Endothelial cell (in vitro differentiated cells): Measurements from ENCODE around the gene FRK. TPM values are rescaled to one million over a fixed set of nuclear protein-coding genes. Genes with fewer than 3 reads are reported as not detected.
"Not testable (repeated sequence)": the region's sequence is repeated elsewhere in the genome, so short reads cannot be mapped to it uniquely, and the experiment has no call there.

Experiments used
- DNase-seq: peaks from one replicate; pipeline ENCODE4 v3.0.0; 2021; ENCODE audit warnings: low spot score
- H3K27ac Mint-ChIP-seq: one replicate; pipeline ENCODE4 v1.8.0; 2021; ENCODE audit warnings: mixed read lengths, inconsistent platforms; ENCODE audit not compliant: unreplicated experiment
- H3K27me3 Mint-ChIP-seq: one replicate; pipeline ENCODE4 v1.8.0; 2021; ENCODE audit warnings: mild to moderate bottlenecking, moderate library complexity, mixed read lengths, inconsistent platforms; ENCODE audit not compliant: unreplicated experiment
- H3K36me3 Mint-ChIP-seq: one replicate; pipeline ENCODE4 v1.8.0; 2021; ENCODE audit warnings: mild to moderate bottlenecking, low read depth, mixed read lengths, inconsistent platforms; ENCODE audit not compliant: unreplicated experiment
- H3K4me1 Mint-ChIP-seq: one replicate; pipeline ENCODE4 v1.8.0; 2021; ENCODE audit warnings: mild to moderate bottlenecking, mixed read lengths, inconsistent platforms; ENCODE audit not compliant: unreplicated experiment
- H3K4me3 Mint-ChIP-seq: one replicate; pipeline ENCODE4 v1.8.0; 2021; ENCODE audit warnings: mild to moderate bottlenecking, mixed read lengths, inconsistent platforms; ENCODE audit not compliant: unreplicated experiment
- H3K9me3 Mint-ChIP-seq: one replicate; pipeline ENCODE4 v1.8.0; 2021; ENCODE audit warnings: mixed read lengths, inconsistent platforms; ENCODE audit not compliant: unreplicated experiment
- total RNA-seq: library from RNA; stranded (reverse); fragmentation: NEBNext Ultra II Directional; extraction: Animal tissue kit (Norgen Biotek cat#: 25700); gene quantifications from one replicate; pipeline ENCODE4 v1.2.1, GENCODE V29; 2021; ENCODE audit not compliant: unreplicated experiment
- TF ChIP-seq, protein P1 (sequence below): fragments of 200-600 bp; sonication (generic); IDR thresholded peaks from one replicate; pipeline ENCODE4 v1.5.0; 2021; ENCODE audit warnings: antibody characterized with exemption; ENCODE audit not compliant: unreplicated experiment

FRK gene
- total RNA-seq, 1 donor from 2014 or later = 0.08 TPM

GRCh38 chr6:115945306-115945705 is 115.4 kb downstream of the FRK start:
- no peak for DNase-seq
- TF ChIP-seq, protein P1, sequence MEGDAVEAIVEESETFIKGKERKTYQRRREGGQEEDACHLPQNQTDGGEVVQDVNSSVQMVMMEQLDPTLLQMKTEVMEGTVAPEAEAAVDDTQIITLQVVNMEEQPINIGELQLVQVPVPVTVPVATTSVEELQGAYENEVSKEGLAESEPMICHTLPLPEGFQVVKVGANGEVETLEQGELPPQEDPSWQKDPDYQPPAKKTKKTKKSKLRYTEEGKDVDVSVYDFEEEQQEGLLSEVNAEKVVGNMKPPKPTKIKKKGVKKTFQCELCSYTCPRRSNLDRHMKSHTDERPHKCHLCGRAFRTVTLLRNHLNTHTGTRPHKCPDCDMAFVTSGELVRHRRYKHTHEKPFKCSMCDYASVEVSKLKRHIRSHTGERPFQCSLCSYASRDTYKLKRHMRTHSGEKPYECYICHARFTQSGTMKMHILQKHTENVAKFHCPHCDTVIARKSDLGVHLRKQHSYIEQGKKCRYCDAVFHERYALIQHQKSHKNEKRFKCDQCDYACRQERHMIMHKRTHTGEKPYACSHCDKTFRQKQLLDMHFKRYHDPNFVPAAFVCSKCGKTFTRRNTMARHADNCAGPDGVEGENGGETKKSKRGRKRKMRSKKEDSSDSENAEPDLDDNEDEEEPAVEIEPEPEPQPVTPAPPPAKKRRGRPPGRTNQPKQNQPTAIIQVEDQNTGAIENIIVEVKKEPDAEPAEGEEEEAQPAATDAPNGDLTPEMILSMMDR = no peak
- no peaks in the 10 kb centered on the region for H3K4me1 Mint-ChIP-seq
- no peaks in the 10 kb centered on the region for H3K36me3 Mint-ChIP-seq
- no peaks in the 10 kb centered on the region for H3K9me3 Mint-ChIP-seq
- H3K27me3 Mint-ChIP-seq = peaks cover 1% of the 10 kb centered on the region
- H3K4me3 Mint-ChIP-seq = no peak overlapping the region
- no peak overlapping the region for H3K27ac Mint-ChIP-seq

- H3K27ac Mint-ChIP-seq, DNase-seq, H3K9me3 Mint-ChIP-seq, H3K4me1 Mint-ChIP-seq, H3K4me3 Mint-ChIP-seq, H3K36me3 Mint-ChIP-seq, H3K27me3 Mint-ChIP-seq: not testable (repeated sequence)
Measured at GRCh38 chr6:115944829-115945228, 115.9 kb downstream of the FRK start.

- not testable (repeated sequence) for H3K4me1 Mint-ChIP-seq, H3K27ac Mint-ChIP-seq, H3K27me3 Mint-ChIP-seq, H3K36me3 Mint-ChIP-seq, H3K9me3 Mint-ChIP-seq, H3K4me3 Mint-ChIP-seq, DNase-seq
Measured at GRCh38 chr6:115937502-115937901, 123.2 kb downstream of the FRK start.

DNA sequence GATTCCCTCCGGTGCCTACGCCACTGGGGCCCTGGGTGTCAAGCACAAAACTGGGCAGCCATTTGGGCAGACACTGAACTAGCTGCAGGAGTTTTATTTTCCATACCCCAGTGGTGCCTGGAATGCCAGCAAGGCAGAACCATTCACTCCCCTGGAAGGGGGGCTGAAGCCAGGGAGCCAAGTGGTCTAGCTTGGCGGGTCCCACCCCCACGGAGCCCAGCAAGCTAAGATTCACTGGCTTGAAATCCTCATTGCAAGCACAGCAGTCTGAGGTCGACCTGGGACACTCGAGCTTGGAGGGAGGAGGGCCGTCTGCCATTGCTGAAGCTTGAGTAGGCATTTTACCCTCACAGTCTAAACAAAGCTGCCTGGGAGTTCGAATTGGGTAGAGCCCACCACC is 125.3 kb downstream of the FRK start:
- H3K4me3 Mint-ChIP-seq = no peak overlapping the region
- no peaks in the 10 kb centered on the region for H3K36me3 Mint-ChIP-seq
- no peak for DNase-seq
- TF ChIP-seq, protein P1 = no peak
- no peak overlapping the region for H3K27ac Mint-ChIP-seq
- no peaks in the 10 kb centered on the region for H3K4me1 Mint-ChIP-seq
- H3K9me3 Mint-ChIP-seq = no peaks in the 10 kb centered on the region
- no peaks in the 10 kb centered on the region for H3K27me3 Mint-ChIP-seq

- H3K4me3 Mint-ChIP-seq = no peak overlapping the region
- H3K4me1 Mint-ChIP-seq = no peaks in the 10 kb centered on the region
- H3K36me3 Mint-ChIP-seq = no peaks in the 10 kb centered on the region
- H3K9me3 Mint-ChIP-seq = no peaks in the 10 kb centered on the region
- TF ChIP-seq, protein P1 = no peak
- H3K27ac Mint-ChIP-seq = no peak overlapping the region
- H3K27me3 Mint-ChIP-seq = no peaks in the 10 kb centered on the region
- no peak for DNase-seq
Measured at GRCh38 chr6:115934829-115935228, 125.9 kb downstream of the FRK start.

- DNase-seq = no peak
- TF ChIP-seq, protein P1 = no peak
- H3K27me3 Mint-ChIP-seq = no peaks in the 10 kb centered on the region
- no peak overlapping the region for H3K27ac Mint-ChIP-seq
- H3K4me3 Mint-ChIP-seq = no peak overlapping the region
- no peaks in the 10 kb centered on the region for H3K4me1 Mint-ChIP-seq
- no peaks in the 10 kb centered on the region for H3K36me3 Mint-ChIP-seq
- H3K9me3 Mint-ChIP-seq = no peaks in the 10 kb centered on the region
Measured at GRCh38 chr6:115934145-115934544, 126.5 kb downstream of the FRK start.
